ENCODE results near the gene CYP11A1. TPM values are rescaled to one million over a fixed set of nuclear protein-coding genes. Genes with fewer than 3 reads are reported as not detected.
A peak's percentile ranks its signal among the peaks of the same experiment; 100 is the strongest.

CYP11A1 gene
- total and polyA plus RNA-seq, 10 of the 15 experiments (the other 5 are each of a cell fraction or from before 2014, with no cell fraction given) = 0.11 to 1.2 (median 0.23) TPM; not detected in 5

DNA sequence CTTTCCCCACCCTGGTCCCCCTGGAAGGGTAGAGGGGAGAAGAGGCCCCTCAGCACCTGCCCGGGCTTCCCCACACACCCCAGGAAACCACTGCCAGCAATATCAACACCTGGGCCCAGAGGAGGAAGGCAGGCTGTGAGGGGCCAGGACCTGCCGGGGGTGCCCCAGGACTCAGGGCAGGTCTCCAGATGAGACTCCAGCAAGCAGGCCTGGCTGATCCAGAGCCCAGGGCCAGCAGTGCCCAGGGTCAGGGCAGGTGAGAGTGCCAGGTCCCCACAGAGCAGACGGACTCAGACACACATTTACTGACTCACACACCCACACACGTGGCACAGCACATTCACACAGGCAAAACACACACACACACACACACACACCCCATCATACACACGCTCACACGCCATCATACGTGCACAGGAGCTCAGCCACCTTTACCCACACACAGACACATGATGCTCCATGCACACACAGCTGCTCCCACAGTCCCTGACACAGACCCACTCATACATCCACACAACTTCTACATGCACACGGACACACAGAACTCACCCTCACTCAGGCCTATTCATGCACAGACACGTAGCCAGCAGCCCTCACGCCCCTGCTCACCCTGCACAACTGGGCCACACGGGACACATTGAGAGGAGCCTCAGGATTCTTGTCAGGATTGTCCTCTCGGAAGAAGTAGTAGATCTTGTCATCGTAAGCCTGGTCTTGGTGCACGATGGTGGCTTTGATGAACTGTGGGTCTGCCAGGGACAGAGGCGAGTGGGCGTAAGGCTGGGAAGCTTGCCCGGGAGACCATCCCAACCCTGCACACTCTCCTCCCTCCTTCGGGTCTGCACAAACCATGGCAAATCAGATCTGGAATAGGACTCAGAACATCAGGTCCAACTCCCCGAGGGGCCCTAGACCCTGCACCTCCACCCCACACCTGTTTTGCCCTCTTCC is 48.8 kb upstream of the CYP11A1 start (continued):
- TF ChIP-seq, protein P1, sequence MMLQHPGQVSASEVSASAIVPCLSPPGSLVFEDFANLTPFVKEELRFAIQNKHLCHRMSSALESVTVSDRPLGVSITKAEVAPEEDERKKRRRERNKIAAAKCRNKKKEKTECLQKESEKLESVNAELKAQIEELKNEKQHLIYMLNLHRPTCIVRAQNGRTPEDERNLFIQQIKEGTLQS (IDR thresholded peaks at IDR 0.05; ENCODE audit: borderline replicate concordance, extremely low read depth, low read depth, low read length) = no peak
- no peak for TF ChIP-seq CHD4 (IDR thresholded peaks at IDR 0.05)
- TF ChIP-seq, protein P2, sequence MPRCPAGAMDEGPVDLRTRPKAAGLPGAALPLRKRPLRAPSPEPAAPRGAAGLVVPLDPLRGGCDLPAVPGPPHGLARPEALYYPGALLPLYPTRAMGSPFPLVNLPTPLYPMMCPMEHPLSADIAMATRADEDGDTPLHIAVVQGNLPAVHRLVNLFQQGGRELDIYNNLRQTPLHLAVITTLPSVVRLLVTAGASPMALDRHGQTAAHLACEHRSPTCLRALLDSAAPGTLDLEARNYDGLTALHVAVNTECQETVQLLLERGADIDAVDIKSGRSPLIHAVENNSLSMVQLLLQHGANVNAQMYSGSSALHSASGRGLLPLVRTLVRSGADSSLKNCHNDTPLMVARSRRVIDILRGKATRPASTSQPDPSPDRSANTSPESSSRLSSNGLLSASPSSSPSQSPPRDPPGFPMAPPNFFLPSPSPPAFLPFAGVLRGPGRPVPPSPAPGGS (IDR thresholded peaks at IDR 0.05; ENCODE audit: borderline replicate concordance, insufficient read depth, low read depth, low read length, poor library complexity, severe bottlenecking) = peak; percentile 83
- no peak for TF ChIP-seq NFYA (IDR thresholded peaks at IDR 0.05; ENCODE audit: borderline replicate concordance, low read depth, low read length)
- TF ChIP-seq ZNF622 (IDR thresholded peaks at IDR 0.05) = no peak
- peak; percentile 33; the same call in 1 of the 2 replicates for TF ChIP-seq POLR2AphosphoS2 (IDR thresholded peaks at IDR 0.05; ENCODE audit: low read depth, low read length)
- no peak for TF ChIP-seq BRCA1 (IDR thresholded peaks at IDR 0.05; ENCODE audit: low read depth, low read length)
- TF ChIP-seq, protein P3, sequence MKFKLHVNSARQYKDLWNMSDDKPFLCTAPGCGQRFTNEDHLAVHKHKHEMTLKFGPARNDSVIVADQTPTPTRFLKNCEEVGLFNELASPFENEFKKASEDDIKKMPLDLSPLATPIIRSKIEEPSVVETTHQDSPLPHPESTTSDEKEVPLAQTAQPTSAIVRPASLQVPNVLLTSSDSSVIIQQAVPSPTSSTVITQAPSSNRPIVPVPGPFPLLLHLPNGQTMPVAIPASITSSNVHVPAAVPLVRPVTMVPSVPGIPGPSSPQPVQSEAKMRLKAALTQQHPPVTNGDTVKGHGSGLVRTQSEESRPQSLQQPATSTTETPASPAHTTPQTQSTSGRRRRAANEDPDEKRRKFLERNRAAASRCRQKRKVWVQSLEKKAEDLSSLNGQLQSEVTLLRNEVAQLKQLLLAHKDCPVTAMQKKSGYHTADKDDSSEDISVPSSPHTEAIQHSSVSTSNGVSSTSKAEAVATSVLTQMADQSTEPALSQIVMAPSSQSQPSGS (IDR thresholded peaks at IDR 0.05; ENCODE audit: low read length) = no peak
- TF ChIP-seq JUNB (IDR thresholded peaks at IDR 0.05) = no peak
- no peak for TF ChIP-seq RFX5 (IDR thresholded peaks at IDR 0.05; ENCODE audit: low read depth, low read length)
- TF ChIP-seq SMAD5 (IDR thresholded peaks at IDR 0.05; ENCODE audit: low read depth) = 0 out of 2 replicates have a peak, but pooled peaks have one; percentile 46
- TF ChIP-seq TARDBP (IDR thresholded peaks at IDR 0.05; ENCODE audit: borderline replicate concordance) = peak; percentile 71; the same call in 1 of the 2 replicates
- no peak for TF ChIP-seq TAF1 (IDR thresholded peaks at IDR 0.05; ENCODE audit: borderline replicate concordance, low read depth, low read length)
- TF ChIP-seq, protein P4, sequence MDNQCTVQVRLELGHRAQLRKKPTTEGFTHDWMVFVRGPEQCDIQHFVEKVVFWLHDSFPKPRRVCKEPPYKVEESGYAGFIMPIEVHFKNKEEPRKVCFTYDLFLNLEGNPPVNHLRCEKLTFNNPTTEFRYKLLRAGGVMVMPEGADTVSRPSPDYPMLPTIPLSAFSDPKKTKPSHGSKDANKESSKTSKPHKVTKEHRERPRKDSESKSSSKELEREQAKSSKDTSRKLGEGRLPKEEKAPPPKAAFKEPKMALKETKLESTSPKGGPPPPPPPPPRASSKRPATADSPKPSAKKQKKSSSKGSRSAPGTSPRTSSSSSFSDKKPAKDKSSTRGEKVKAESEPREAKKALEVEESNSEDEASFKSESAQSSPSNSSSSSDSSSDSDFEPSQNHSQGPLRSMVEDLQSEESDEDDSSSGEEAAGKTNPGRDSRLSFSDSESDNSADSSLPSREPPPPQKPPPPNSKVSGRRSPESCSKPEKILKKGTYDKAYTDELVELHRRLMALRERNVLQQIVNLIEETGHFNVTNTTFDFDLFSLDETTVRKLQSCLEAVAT (IDR thresholded peaks at IDR 0.05) = no peak
- TF ChIP-seq, protein P5, sequence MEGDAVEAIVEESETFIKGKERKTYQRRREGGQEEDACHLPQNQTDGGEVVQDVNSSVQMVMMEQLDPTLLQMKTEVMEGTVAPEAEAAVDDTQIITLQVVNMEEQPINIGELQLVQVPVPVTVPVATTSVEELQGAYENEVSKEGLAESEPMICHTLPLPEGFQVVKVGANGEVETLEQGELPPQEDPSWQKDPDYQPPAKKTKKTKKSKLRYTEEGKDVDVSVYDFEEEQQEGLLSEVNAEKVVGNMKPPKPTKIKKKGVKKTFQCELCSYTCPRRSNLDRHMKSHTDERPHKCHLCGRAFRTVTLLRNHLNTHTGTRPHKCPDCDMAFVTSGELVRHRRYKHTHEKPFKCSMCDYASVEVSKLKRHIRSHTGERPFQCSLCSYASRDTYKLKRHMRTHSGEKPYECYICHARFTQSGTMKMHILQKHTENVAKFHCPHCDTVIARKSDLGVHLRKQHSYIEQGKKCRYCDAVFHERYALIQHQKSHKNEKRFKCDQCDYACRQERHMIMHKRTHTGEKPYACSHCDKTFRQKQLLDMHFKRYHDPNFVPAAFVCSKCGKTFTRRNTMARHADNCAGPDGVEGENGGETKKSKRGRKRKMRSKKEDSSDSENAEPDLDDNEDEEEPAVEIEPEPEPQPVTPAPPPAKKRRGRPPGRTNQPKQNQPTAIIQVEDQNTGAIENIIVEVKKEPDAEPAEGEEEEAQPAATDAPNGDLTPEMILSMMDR (IDR thresholded peaks at IDR 0.05 in 2 of 3, conservative IDR thresholded peaks at IDR 0.05 in 1 of 3; ENCODE audit: control insufficient read depth in 2 of 3, extremely low read depth in 1 of 3, insufficient read depth in 1 of 3, low read depth in 3 of 3, low read length in 3 of 3) = no peak
- TF ChIP-seq POLR2A (IDR thresholded peaks at IDR 0.05; ENCODE audit: low read depth, low read length) = peak; percentile 52
- TF ChIP-seq HDGF (IDR thresholded peaks at IDR 0.05) = peak; percentile 73
- TF ChIP-seq CBX3 (IDR thresholded peaks at IDR 0.05; ENCODE audit: borderline replicate concordance, low read depth) = no peak
- no peak for TF ChIP-seq RUNX3 (IDR thresholded peaks at IDR 0.05; ENCODE audit: low read length)
- TF ChIP-seq, protein P6, sequence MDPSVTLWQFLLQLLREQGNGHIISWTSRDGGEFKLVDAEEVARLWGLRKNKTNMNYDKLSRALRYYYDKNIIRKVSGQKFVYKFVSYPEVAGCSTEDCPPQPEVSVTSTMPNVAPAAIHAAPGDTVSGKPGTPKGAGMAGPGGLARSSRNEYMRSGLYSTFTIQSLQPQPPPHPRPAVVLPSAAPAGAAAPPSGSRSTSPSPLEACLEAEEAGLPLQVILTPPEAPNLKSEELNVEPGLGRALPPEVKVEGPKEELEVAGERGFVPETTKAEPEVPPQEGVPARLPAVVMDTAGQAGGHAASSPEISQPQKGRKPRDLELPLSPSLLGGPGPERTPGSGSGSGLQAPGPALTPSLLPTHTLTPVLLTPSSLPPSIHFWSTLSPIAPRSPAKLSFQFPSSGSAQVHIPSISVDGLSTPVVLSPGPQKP (IDR thresholded peaks at IDR 0.05; ENCODE audit: low read depth, low read length) = no peak
- no peak for TF ChIP-seq RB1 (IDR thresholded peaks at IDR 0.05; ENCODE audit: borderline replicate concordance)
- TF ChIP-seq SIX5 (IDR thresholded peaks at IDR 0.05; ENCODE audit: low read depth, low read length, severe bottlenecking) = no peak
